GM13977 (cell line): ENCODE data around the gene ZNF839.

Experiments used
- DNase-seq: peaks from one replicate; pipeline ENCODE4 v3.0.0; 2012; ENCODE audit warnings: low spot score
- CTCF ChIP-seq: IDR thresholded peaks from 2 replicates; pipeline ENCODE4 v1.5.1; 2012; ENCODE audit warnings: mild to moderate bottlenecking, control low read depth; ENCODE audit not compliant: insufficient read depth; ENCODE audit errors: extremely low read depth, missing control alignments
- in situ Hi-C: fragments of 300-500 bp; cut with MboI; formaldehyde crosslinking; loops from one replicate; pipeline ENCODE4 v1.12.0; 2022; ENCODE audit warnings: low sequenced_read_pairs, low pct_unique_long_range_greater_than_20kb, mixed read lengths, inconsistent platforms; ENCODE audit not compliant: unreplicated experiment

Gene ZNF839

GRCh38 chr14:102371361-102371760, 51.8 kb downstream of the ZNF839 start:
- in situ Hi-C loops, result no loop called here
- no peak for TF ChIP-seq CTCF
- no peak for DNase-seq

- TF ChIP-seq CTCF, result no peak
- in situ Hi-C loops, result no loop called here
- no peak for DNase-seq
These were observed 53.6 kb downstream of the ZNF839 start for GRCh38 chr14:102373110-102373509.

DNA sequence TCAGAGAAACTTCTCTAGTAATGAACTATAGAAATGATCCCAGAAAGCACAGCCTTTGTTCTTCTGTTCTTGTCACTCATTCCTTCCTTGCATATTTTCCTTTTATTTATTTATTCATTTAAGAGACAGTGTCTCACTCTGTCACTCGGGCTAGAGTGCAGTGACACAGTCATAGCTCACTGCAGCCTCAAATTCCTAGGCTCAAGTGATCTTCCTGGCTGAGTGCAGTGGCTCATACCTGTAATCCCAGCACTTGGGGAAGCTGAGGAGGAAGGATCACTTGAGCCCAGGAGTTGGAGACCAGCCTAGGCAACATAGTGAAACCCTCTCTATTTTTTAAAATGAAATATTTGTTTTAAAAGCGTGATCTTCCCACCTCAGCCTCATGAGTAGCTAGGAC, 54.7 kb downstream of the ZNF839 start:
- no peak for DNase-seq
- in situ Hi-C loops, result no loop called here
- TF ChIP-seq CTCF, result no peak

DNA sequence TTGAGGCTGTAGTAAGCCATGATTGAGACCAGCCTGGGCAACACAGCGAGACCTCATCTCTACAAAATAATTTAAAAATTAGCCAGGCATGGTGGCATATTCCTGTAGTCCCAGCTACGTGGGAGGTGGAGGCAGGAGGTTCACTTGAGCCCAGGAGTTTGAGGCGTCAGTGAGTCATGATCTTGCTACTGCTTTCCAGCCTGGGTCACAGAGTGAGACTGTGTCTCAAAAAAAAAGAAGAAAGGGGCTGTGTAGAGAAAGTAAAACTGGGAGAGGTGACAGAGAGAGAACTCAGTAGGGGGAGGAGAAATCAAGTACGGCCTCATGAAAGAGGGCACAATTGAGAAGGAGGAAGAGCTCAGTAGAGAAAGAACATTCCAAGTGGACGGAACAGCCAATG, 55.6 kb downstream of the ZNF839 start:
- no peak for DNase-seq
- in situ Hi-C loops, result no loop called here
- no peak for TF ChIP-seq CTCF

DNA sequence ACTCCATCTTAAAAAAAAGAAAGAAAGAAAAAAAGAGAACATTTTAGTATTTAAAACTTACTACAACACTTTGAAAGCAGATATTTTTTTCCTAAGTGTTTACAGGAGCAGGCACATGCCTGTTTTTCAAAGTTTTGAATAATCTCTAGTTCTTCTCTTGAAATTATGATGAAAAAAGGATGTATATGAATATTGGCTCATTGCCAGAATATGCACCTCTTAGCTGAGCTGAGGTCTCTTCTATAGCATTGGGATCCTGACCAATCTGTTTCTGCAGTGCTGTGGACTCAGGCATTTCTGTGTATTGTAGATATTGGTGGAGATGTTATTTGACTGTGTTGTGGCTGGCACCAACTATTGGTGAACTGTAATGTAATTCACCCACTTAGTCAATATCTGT, 58.1 kb downstream of the ZNF839 start:
- in situ Hi-C loops, result no loop called here
- TF ChIP-seq CTCF, result no peak
- no peak for DNase-seq

DNA sequence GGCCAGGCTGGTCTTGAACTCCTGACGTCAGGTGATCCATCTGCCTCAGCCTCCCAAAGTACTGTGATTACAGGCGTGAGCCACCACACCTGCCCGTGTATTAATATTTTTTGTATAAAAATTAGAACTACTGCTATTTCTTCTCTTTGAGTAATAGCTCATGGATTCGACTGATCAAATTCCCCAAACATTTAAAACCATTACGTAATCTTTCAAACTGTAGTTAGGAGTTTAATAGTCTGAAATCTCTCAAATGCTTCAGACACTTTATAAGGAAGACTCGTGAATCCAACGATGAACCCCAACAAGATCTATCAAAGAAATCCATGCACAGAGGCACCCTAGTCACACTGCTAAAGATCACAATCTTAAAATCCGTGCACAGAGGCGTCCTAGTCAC, 59.3 kb downstream of the ZNF839 start:
- no peak for TF ChIP-seq CTCF
- DNase-seq, result no peak
- in situ Hi-C loops, result no loop called here

DNA sequence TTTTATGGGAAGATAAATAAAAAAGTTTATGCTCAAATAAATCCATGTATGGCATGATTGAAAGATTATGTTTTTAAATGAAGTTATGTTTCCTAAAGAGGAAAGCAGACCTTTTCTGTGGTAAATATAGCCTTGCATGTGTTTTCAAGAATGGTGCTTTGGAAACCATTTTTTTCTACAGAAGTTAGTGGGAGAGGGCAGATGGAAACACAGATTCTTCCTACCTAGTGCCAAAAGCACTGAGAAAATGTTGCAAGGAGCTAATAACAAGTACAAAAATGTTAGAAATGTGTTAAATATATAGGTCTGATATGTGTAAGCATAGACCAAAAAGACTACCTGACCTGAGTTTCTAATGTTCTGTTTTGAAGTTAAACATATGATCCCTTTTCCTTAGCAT, 67.5 kb downstream of the ZNF839 start:
- TF ChIP-seq CTCF, result no peak
- DNase-seq, result no peak
- in situ Hi-C loops, result no loop called here
